HFFc6 (cell line): ENCODE data around the gene ZNF30. TPM values are rescaled to one million over a fixed set of nuclear protein-coding genes. Genes with fewer than 3 reads are reported as not detected.
"Not testable (repeated sequence)": the region's sequence is repeated elsewhere in the genome, so short reads cannot be mapped to it uniquely, and the experiment has no call there.

Source experiments
- DNase-seq: peaks from one replicate; pipeline ENCODE4 v3.0.0-alpha.2; 2018
- H3K27ac Mint-ChIP-seq: 2 replicates; pipeline ENCODE4 v1.8.0; 2020; ENCODE audit warnings: mild to moderate bottlenecking, mixed read lengths
- H3K27me3 Mint-ChIP-seq: 2 replicates; pipeline ENCODE4 v1.8.0; 2021; ENCODE audit warnings: mild to moderate bottlenecking, moderate library complexity, mixed read lengths; ENCODE audit not compliant: insufficient read depth
- H3K36me3 Mint-ChIP-seq: 2 replicates; pipeline ENCODE4 v1.8.0; 2021; ENCODE audit warnings: low read depth, mixed read lengths
- H3K4me1 Mint-ChIP-seq: 2 replicates; pipeline ENCODE4 v1.8.0; 2020; ENCODE audit warnings: low read depth, mixed read lengths
- H3K4me3 Mint-ChIP-seq: 2 replicates; pipeline ENCODE4 v1.8.0; 2020; ENCODE audit warnings: mild to moderate bottlenecking, moderate library complexity, mixed read lengths
- H3K9me3 Mint-ChIP-seq: 2 replicates; pipeline ENCODE4 v1.8.0; 2020; ENCODE audit warnings: mild to moderate bottlenecking, mixed read lengths
- CTCF ChIP-seq: fragments of 200-600 bp; sonication (generic); IDR thresholded peaks from 2 replicates; pipeline ENCODE4 v1.5.0; 2021; ENCODE audit warnings: antibody characterized with exemption, mild to moderate bottlenecking
- total RNA-seq, 6 experiments: library from RNA; stranded (reverse); fragmentation: NEBNext Ultra II Directional; extraction: Animal tissue kit (Norgen Biotek cat#: 25700); gene quantifications; 2 replicates in 1 of 6; 3 replicates in 5 of 6; pipeline ENCODE4 v1.2.3, GENCODE V29; 2021

Gene ZNF30
- total RNA-seq, 6 experiments from 2014 or later: 1.9 to 3.1 (median 2.2) TPM

DNA sequence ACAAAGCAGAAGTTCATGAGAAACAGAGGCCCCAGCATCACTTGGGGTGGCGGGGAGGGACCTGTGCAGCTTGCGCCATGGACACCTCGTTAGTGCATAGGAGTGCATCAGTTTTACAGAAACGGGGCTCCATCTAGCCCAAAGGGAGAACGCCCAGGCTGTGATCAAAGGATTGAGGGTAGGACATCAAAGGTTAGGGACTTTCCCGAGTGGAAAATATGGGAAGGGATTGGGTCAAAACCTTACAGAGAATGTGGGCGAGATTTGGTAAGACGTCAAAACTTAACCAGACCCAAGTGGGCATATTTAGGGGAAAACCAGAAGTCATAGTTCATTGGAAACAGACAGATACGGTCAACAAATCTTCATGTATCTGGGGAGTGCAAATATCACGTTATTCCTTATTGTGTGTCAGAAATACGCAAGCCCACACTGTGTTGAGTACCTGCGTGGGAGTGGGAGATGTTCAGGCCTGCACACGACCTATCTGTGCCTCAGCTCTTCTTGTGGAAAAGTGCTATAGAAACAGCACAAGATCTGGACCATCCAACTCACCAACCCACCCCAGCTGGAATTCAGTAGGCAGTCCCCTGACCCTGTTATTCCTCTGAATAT, 64.0 kb downstream of the ZNF30 start:
- no peak overlapping the region for H3K27ac Mint-ChIP-seq
- H3K9me3 Mint-ChIP-seq: no peaks in the 10 kb centered on the region
- no peaks in the 10 kb centered on the region for H3K36me3 Mint-ChIP-seq
- peaks cover 21% of the 10 kb centered on the region for H3K27me3 Mint-ChIP-seq
- peaks cover 3% of the 10 kb centered on the region; the same call in 1 of the 2 replicates for H3K4me1 Mint-ChIP-seq
- DNase-seq: no peak
- no peak for TF ChIP-seq CTCF
- H3K4me3 Mint-ChIP-seq: no peak overlapping the region

- no peak overlapping the region for H3K27ac Mint-ChIP-seq
- no peak for TF ChIP-seq CTCF
- peaks cover 21% of the 10 kb centered on the region for H3K27me3 Mint-ChIP-seq
- H3K4me3 Mint-ChIP-seq: no peak overlapping the region
- H3K36me3 Mint-ChIP-seq: no peaks in the 10 kb centered on the region
- no peak for DNase-seq
- H3K4me1 Mint-ChIP-seq: no peaks in the 10 kb centered on the region
- no peaks in the 10 kb centered on the region for H3K9me3 Mint-ChIP-seq
These were observed 65.0 kb downstream of the ZNF30 start for GRCh38 chr19:34991542-34992333.

DNA sequence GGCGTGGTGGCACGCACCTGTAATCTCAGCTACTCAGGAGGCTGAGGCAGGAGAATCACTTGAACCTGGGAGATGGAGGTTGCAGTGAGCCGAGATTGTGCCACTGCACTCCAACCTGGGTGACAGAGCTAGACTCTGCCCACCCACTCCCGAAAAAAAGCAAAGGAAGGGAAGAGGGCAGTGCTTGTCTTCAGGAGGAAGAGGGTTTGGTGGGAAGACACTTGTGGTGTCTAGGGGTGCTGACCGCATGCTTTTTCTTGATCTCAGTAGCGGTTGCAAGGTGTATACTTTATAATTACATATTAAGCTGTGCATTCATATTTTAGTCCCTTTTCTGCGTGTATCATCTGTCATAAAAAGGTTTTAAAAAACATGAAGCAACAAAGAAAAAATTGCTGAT, 65.9 kb downstream of the ZNF30 start:
- not testable (repeated sequence) for H3K36me3 Mint-ChIP-seq, H3K9me3 Mint-ChIP-seq, H3K27ac Mint-ChIP-seq, H3K4me1 Mint-ChIP-seq, DNase-seq, H3K4me3 Mint-ChIP-seq
- peaks cover 21% of the 10 kb centered on the region for H3K27me3 Mint-ChIP-seq

- DNase-seq: no peak
- no peak for TF ChIP-seq CTCF
- H3K27ac Mint-ChIP-seq: no peak overlapping the region
- H3K4me3 Mint-ChIP-seq: no peak overlapping the region
- peaks cover 6% of the 10 kb centered on the region for H3K4me1 Mint-ChIP-seq
- H3K27me3 Mint-ChIP-seq: peaks cover 16% of the 10 kb centered on the region
- H3K9me3 Mint-ChIP-seq: no peaks in the 10 kb centered on the region
- H3K36me3 Mint-ChIP-seq: no peaks in the 10 kb centered on the region
These were observed 67.6 kb downstream of the ZNF30 start for GRCh38 chr19:34994286-34994642.

Other genes starting within 250 kb of the ZNF30 start
- under 1 TPM in 1 of 6 experiments, not detected in 5; 0.10 TPM for gene SCGB2B2, start 249.7 kb upstream of the ZNF30 start, total RNA-seq
- 10 to 100 TPM in 3 of 6 experiments, 1 to 10 TPM in 3; 8.6 to 12.0 (median 9.7) TPM for gene ZNF302, start 249.2 kb upstream of the ZNF30 start, total RNA-seq
- gene ZNF181, start 192.7 kb upstream of the ZNF30 start, total RNA-seq: 1 to 10 TPM; 3.7 to 5.6 (median 4.4) TPM
- gene ZNF599, start 153.7 kb upstream of the ZNF30 start, total RNA-seq: 1 to 10 TPM; 4.1 to 5.6 (median 4.8) TPM
- 1 to 10 TPM; 2.7 to 3.2 (median 3.0) TPM for gene ZNF792, start 37.3 kb downstream of the ZNF30 start, total RNA-seq
- gene GRAMD1A, start 73.4 kb downstream of the ZNF30 start, total RNA-seq: 10 to 100 TPM; 48.2 to 51.3 (median 50.0) TPM
- gene SCN1B, start 103.6 kb downstream of the ZNF30 start, total RNA-seq: 10 to 100 TPM in 4 of 6 experiments, 1 to 10 TPM in 2; 6.8 to 14.2 (median 12.6) TPM
- gene HPN, start 114.8 kb downstream of the ZNF30 start, total RNA-seq: not detected
- not detected for gene FXYD3, start 188.9 kb downstream of the ZNF30 start, total RNA-seq
- gene LGI4, start 208.2 kb downstream of the ZNF30 start, total RNA-seq: under 1 TPM in 5 of 6 experiments, not detected in 1; 0.08 to 0.17 (median 0.10) TPM
- 1 to 10 TPM in 4 of 6 experiments, under 1 TPM in 1, not detected in 1; 0.92 to 2.7 (median 2.1) TPM for gene FXYD1, start 211.9 kb downstream of the ZNF30 start, total RNA-seq
- under 1 TPM in 3 of 6 experiments, not detected in 3; 0.32 to 0.87 (median 0.68) TPM for gene FXYD7, start 216.4 kb downstream of the ZNF30 start, total RNA-seq
- gene FXYD5, start 227.8 kb downstream of the ZNF30 start, total RNA-seq: 100 to 1,000 TPM; 317 to 417 (median 353) TPM